Epidermal melanocyte (primary cell): Measurements from ENCODE around the gene LAMB4.

Experiments
- DNase-seq: peaks from one replicate; pipeline ENCODE4 v3.0.0; 2011; ENCODE audit warnings: low spot score; ENCODE audit not compliant: insufficient read length

Gene LAMB4

DNA sequence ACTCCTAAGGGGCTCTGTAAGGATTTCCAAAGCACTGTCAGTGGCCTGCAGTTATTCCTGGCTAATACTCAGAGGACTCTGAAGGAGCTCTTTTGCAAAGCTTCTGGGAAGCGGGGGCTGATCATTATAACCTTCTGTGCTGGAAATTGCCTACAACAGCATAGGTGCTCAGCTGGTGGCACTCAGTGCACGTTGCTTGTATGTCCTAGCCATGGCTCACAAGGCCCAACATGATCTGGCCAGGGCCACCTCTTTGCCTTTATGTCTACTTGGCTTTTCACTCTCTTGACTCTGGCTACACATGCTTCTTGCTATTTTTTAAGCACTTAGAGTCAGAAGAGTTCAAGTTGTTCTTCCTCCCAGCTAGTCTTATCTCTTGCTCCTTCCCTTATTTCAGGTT lies 17.5 kb downstream of the LAMB4 start:
- no peak for DNase-seq

DNA sequence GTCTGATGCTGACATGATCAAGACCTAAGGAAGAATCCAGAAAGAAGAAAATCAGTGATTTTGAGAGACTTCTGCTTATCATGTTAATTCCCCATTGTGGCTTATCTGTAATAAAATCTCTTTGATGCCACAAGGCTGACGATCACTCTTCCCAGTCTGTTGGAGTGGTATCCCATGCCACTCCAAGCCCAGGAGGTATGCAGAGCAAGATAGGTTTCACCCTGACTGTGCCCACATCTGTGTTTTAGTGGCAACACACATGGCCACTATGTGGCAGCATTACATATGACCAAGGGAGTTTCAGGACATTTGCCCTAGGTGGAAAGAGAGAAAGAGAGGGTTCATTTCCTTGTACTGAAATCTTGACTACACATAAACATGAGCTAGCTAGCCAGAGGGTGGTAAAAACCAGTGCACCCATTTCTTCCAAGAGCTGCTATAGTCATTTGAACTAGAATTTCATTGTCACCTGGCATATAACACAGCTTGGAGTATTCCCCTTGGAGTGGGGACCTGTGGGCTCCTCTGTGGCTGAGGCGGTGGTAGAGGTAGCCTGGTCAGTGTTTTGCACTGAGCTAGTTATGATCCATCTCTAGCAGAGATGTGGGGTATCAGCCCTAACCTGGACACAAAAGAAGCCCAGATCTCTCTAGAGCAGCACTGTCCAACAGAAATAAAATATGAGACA lies 20.8 kb downstream of the LAMB4 start:
- DNase-seq: no peak

DNA sequence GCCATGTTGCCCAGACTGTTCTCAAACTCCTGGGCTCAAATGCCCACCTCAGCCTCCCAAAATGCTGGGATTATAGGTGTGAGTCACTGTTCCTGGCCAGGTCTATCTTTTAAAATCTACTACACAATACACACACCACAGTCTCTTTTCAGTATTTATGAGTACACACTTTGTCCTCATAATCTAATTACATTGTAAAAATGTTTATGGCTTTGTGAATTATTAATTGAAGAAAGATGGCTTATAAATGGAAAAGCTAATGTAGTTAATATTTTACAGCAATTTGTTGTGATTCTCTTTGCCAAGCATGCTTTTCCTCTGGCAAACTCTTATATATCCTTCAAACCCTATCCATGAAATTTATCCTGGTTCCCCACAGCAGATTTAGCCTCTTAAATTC lies 22.0 kb downstream of the LAMB4 start:
- no peak for DNase-seq

DNA sequence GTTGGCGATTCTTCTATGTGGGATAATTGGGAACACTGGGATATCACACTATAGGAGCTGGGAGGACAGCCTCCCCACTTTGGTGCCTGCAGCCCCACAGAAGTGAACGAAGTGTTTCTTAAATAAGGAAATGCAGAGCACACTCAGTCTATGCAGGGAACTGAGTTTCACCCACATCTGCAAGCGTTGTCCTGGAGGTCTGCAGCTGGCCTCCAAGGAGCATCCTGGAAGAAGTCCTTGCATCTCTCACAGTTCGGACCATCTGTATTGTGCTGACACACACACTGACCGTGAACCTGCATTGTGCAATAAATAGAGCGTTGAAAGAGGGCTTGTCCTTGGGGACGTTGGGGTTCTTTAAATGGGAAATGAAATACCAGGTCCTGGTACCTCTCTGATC lies 25.8 kb downstream of the LAMB4 start:
- DNase-seq: no peak

DNA sequence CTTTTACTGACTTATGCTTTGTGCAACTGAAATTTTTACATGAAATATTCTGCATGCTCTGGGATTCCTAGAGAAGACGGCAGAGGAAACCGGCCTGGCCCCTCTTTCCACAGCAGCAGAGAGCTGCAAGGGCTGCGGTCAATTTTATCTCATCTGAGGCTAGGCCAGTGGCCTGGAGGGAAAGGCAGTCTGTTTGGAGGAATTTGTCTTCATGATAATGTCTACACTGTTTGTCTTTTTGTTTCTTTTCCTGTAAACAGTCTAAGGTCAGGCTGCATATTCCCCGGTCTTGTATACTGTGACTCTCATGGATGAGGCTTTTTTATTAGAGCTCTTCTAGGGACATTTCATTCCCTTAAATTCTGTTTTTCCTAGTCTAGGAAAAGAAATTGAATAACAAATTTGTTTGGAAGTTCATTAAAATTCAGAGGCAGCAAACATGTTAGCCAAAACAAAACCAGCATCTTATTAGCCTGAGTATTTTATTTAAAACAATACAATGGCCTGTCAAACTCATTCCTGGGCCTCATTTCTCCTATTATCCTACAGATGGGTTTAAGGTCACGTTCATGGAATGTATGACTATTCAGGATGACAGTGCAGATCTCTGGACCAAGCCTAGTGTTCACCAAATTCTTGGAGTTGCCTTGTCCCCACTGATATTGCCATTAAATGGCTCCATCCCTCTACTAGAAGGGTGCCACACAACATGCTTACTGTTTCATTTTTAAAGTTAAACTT lies 26.4 kb downstream of the LAMB4 start:
- DNase-seq: no peak

DNA sequence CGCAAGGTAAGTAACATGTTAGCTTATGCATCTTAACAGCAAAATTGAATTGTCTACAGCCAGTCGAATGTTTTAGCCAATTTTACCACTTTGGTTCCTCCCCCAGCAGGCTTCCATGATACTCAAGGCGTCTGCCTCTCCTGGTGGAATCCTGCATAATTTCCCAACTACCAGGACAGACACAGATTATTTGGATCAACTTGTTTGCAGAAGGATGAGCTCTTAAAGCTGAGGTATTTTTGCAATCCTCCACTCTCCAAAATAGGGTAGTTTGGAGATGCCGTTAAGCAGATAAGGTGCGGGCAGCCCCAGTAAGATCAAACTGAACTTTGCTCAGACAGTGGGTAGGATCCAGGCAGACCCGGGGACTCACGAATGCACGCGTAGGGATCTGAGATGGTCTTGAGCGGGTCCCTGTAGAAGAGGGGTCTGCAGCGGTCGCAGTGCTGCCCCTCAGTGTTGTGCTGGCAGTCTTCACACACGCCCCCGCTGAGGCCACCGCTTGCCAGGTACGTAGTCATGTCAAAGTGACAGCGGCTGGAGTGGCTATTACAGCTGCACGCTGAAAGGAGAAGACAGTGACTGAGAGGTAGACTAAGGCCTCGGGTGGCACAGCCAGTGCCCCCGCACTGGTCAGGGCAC lies 27.4 kb downstream of the LAMB4 start:
- DNase-seq: no peak

DNA sequence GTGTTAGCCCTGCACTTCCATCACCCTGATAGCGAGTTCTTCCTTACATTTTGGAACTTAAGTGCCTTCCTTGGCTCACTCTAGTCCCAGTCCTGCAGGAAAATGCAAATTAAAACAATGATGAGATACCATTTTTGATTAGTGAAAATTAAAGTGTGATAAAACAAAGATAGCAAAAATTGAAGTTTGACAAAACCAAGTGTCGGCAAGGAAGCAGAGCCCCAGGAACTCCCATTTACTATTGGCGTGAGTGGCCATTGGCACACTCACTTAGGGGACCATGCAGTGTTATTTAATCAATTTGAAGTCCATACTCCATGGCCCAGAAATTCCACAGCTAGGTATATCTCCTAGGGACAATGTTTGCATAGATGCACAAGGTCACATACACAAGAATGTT lies 28.4 kb downstream of the LAMB4 start:
- no peak for DNase-seq

DNA sequence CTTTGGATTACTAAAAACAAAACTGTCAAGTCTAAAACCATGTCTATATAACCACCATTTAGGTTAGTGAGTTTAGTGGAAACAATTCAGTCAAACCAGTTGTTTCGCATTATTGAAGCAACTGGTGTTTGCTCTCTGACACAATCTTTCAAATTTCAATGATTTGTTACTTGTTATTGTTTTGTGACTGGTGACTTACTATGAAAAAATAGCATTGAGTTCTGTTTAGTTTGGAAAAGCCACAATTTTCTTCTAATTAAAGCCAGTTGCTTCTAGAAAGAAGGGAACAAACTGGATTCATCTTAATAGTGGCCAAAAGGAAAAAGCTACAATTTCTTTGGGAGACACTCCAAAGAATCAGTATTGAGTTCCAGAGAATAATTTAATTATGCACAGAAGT lies 30.4 kb downstream of the LAMB4 start:
- DNase-seq: no peak

DNA sequence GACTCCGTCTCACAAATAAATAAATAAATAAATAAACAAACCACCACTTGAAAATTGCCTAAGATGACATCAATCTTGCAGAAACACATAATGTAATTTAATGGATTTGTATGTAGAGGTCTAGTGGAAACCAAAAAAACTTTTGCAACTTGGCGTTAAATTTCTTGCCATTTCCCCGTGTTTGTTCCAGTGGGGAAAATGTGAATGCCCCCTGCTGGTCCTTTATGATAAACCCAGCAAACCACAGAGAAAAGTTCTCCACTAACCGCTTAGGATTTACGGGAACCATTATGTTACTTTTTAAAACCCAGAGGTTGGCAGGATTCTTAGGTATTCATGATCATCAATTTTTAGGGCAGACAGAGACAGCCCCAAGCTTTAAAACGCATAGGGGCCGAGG lies 32.5 kb downstream of the LAMB4 start:
- no peak for DNase-seq

DNA sequence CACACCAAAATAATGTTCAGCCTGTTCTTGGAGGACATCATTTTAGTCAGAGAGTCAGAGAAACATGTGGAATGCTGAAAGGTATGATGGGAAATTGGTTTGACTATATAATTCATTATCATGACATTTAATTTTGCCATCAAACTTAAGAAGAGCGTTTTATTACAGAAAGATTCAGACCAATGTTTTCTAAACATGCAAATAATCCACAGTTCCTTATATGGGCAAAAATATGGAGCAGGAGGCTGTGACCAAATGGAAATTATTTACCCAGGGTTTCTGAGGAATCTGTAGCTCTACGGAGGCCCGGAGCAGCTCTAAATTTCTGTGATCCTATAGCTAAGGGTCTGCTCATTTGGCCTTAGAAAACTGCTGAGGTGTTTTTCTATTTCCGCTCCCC lies 33.2 kb downstream of the LAMB4 start:
- no peak for DNase-seq

DNA sequence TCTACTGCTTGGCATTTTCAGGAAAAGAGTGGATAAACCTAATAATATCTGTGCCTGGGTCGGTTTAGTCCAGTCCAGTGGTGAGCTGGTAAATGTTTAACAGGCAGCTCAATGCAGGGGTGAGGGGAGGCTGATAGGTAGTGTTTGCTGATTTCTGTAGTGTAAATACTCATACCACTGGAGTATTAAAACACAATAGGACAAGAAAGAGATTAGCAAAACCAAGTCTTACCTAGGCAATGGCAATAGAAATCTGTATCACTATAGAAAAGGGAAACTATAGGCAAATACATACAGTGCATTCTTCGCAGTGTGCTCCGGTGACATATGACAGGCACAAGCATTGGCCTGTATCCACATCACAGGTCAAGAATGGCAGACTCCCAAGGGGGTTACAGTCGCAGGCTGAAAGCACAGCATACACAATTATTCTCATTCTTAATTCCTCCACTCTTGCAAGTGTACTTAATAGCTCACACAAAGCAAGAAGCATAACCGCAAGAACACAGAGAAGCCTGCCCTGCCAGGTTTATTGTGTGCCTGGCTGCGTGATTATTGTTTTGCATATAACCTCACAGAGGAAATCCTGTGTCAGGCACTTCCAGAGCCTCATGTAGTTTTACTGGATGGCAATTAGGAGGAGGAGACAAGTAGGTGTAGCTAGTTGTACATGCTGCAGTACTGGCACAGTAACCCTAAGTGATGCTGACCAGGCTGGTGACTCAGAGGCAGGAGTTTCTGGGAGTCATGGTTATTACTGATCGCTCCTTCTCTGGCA lies 35.0 kb downstream of the LAMB4 start:
- DNase-seq: no peak

DNA sequence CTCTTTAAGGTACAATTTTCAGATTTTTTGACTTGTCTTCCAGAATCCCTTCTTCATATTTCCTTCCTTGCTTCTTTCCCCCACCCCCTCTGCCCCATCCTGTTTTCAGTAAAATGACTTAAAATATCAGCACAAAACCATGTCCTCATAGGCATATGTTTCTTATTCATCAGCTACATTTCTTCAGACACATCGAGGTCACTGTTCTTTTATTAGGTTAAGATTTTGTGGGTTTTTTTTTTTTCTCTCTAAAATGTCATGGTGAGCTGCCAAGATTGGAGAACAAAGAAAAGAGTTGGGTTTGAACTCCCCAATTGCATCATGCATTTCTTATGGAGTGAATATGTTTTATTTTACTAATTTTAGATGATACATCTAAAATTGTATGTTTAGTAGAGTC lies 35.8 kb downstream of the LAMB4 start:
- DNase-seq: no peak

DNA sequence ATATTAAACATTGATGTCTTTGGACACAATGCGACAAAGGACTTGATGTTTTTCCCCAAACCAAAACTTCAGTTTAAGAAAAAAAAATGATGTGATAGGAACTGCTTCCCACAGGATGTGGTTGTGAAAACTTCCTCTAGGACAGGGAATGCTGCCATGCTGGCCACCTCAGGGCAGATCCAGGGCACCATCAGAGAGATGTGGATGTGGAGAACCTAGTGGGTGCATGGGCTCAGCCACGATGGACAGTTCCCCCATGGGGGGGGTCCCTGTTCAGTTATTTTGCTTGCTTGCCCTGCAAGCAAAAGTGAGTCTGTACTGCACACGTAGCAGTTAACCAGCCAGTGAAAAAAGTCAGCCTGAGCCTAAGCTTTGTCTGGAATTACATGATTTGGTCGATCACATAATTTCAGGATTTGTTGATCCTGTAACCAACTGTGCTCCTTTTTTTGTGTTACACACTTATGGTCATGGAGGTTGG lies 36.3 kb downstream of the LAMB4 start:
- no peak for DNase-seq

DNA sequence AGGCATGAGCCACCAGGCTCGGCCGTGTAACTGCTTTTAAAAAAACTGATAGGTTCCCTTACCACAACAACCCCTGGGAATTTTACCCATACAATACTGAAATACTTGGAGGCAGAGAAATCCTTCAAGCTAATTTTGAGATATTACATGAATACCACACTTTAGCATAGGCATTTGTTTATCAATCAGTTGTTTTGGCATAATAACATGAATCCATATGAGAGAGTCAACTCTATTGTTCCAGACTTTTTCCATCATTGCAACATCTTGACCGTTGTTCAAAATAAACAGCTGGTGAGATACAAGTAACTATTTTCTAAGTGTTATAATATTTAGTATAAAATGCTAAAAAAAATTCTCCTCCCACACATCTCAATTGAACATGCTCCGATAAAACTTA lies 36.8 kb downstream of the LAMB4 start:
- DNase-seq: no peak

DNA sequence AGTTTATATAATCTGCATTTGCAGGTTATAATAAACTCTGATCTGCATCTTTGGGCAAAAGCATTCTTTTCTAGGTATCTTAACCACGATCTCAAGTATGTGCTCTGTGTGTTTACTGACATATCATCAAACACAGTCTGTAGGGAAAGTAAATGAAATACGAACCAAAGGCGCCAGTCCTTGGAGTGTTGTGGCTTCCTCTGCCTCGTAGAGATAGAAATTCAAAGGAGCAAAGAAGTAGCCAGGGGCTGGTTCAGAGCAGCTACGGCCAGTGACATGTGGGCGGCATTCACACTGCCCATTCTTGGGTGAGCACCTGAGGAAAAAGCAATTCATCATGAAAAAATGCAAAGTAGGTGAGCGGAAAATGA lies 38.7 kb downstream of the LAMB4 start:
- DNase-seq: no peak

DNA sequence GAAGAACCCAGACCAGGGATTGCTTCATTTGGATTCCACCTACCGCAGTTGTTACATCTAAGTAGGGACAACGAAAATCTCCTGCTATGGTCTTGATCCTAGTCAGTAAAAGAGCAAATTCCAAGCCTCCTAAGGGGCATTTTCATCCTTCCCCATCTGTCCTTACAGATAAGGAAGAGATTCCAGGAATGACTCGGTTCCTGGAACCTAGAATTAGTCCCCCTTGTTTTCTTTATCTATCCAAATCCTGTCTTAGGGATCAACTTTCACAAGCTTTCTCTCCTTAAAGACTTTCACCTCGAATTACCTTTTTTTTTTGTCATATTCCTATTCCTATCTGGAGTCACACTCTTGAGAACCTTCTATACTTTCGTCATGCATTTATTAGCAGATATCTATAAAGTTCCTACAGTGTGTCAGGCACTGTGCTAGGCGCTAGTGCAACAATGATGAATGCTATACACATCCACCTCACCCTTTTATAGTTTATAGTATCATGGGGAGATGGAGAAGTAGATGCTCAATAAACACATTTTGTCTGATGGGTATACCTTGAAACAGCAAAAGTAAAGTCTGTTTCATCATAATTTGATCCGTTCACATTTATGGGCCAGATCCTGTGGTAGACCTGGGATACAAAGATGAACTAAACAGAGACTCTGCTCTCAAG lies 39.2 kb downstream of the LAMB4 start:
- no peak for DNase-seq

DNA sequence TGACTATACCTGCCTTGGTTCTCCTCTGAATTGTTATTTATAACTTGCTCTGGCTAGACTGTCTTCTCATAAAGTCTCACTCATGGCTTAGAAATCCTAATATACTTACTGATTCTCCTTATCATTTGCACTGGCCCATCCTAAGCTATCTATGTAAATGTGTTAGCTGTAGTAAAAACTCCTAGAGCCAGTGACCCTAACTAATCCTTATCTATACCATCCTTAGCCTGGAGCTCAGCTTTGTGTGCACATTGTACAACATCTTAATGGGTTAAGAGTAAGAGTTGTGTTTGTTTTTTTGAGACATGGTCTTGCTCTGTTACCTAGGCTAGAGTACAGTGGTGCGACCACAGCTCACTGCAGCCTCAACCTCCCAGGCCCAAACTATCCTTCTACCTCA lies 40.8 kb downstream of the LAMB4 start:
- DNase-seq: no peak

DNA sequence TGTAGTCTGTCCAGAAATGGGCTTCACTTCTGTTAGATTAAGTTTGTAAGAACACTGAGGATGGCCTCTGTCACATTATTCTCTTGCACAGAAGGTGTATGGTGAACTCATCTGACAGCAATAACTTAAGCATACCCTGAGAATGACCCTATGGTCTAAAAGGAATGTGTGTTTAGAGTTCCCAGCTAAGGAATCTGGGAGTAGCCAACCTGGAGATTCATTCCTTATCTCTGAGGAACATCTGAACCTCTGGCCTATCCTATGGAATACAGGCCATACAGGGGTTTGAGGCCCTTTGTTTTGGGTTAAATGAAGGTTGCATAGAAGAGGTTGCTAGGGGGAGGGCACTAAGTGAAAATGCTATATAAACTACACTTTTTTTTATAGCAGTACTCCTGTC lies 41.4 kb downstream of the LAMB4 start:
- no peak for DNase-seq

DNA sequence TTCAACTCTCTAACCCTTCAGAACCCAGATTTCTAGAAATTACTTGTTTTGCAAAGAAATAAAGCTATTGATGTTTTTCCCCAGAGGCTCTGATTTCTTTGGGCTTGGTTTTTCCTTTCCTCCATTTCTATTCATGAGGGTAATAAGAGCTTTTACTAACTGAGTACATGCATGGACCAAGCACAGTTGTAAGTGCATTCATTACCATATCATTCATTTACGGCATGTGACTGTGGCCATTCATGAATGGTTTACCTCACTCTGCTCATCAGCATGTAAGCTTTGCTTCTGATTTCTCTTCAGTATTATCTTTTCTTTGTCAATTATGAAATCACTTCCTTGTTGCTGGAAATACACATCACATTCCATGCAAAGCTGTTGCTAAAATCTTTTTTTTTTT lies 42.4 kb downstream of the LAMB4 start:
- no peak for DNase-seq

DNA sequence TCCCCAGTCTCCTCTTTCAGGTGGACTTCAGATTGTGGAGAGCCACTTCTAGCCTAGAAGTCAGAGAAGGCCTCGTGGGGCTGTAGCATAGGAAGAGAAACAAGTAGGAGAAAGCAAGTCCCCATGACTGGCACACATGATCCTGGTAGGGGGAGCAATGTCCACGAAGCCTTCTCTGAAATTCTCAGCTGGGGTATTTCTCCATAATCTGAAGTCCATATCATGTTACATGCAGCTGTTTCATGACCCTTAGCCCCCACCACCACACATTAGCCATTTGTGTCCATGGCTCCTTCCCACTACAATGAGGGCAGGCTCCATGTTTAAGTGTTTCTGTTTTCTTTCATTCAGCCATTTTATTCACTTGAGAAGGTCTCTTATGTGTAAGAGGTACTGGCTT lies 43.2 kb downstream of the LAMB4 start:
- DNase-seq: no peak

DNA sequence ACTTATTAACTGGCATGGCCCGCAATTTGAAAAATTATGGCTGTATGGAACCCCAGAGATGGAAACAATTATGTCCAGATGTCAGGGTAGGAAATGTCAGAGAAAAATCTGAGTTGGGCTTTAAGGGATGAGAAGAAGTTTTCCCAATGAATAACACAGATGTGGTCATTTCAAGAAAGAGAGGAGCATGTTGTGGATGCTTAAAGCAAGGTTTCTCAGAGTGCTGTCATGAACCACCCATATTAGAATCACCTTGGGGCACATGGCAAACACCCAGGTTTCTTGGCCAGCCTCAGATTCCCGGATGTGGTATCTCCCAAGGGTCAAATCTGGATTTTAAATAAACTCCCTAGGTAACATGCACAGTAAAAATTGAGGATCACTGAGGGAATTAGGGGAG lies 43.6 kb downstream of the LAMB4 start:
- DNase-seq: no peak
